Measurements from ENCODE around the gene NPR1.
"Not testable (repeated sequence)": the region's sequence is repeated elsewhere in the genome, so short reads cannot be mapped to it uniquely, and the experiment has no call there.

The NPR1 gene

GRCh38 chr1:153678519-153679336 lies at the start of gene NPR1:
NPR1 (plus strand) TSS chr1:153678688; CDS start chr1:153679109, 421 bp downstream.
- DNase-seq = peak; percentile 33

GRCh38 chr1:153629343-153629665 lies 49.2 kb upstream of the NPR1 start:
- DNase-seq = no peak

GRCh38 chr1:153629971-153630370 lies 48.5 kb upstream of the NPR1 start:
- no peak for DNase-seq

- no peak for DNase-seq
These were observed 48.1 kb upstream of the NPR1 start for GRCh38 chr1:153630384-153630783.

GRCh38 chr1:153631047-153632022 lies 47.2 kb upstream of the NPR1 start:
- no peak for DNase-seq

GRCh38 chr1:153633161-153633753 lies 45.2 kb upstream of the NPR1 start:
- DNase-seq = no peak

GRCh38 chr1:153633754-153634665 lies 44.5 kb upstream of the NPR1 start, which contains the start of gene CHTOP:
CHTOP (plus strand) TSS chr1:153634066; CDS start chr1:153636589, 2,523 bp downstream.
- peak; percentile 95 for DNase-seq

GRCh38 chr1:153635872-153636271 lies 42.6 kb upstream of the NPR1 start:
- no peak for DNase-seq

- DNase-seq = no peak
These were observed 42.2 kb upstream of the NPR1 start for GRCh38 chr1:153636312-153636711.

- DNase-seq = no peak
These were observed 40.2 kb upstream of the NPR1 start for GRCh38 chr1:153638261-153638660.

- no peak for DNase-seq
These were observed 39.2 kb upstream of the NPR1 start for GRCh38 chr1:153639280-153639679.

- not testable (repeated sequence) for DNase-seq
These were observed 38.3 kb upstream of the NPR1 start for GRCh38 chr1:153640213-153640612.

- DNase-seq = no peak
These were observed 37.6 kb upstream of the NPR1 start for GRCh38 chr1:153640861-153641260.

- no peak for DNase-seq
These were observed 36.3 kb upstream of the NPR1 start for GRCh38 chr1:153642161-153642560.

GRCh38 chr1:153643100-153643499 lies 35.4 kb upstream of the NPR1 start:
- DNase-seq = no peak

- no peak for DNase-seq
These were observed 34.7 kb upstream of the NPR1 start for GRCh38 chr1:153643816-153644215.

- DNase-seq = no peak
These were observed 31.7 kb upstream of the NPR1 start for GRCh38 chr1:153646672-153647345.

GRCh38 chr1:153647346-153647714 lies 31.2 kb upstream of the NPR1 start:
- no peak for DNase-seq

GRCh38 chr1:153648000-153648643 lies 30.4 kb upstream of the NPR1 start:
- DNase-seq = no peak

GRCh38 chr1:153649137-153649862 lies 29.2 kb upstream of the NPR1 start:
- DNase-seq = no peak

GRCh38 chr1:153649863-153650235 lies 28.6 kb upstream of the NPR1 start:
- no peak for DNase-seq

All from NCI-H2171 (cell line).